ENCODE measurements around the gene SOCS2.
"Not testable (repeated sequence)": the region's sequence is repeated elsewhere in the genome, so short reads cannot be mapped to it uniquely, and the experiment has no call there.

SOCS2 gene

GRCh38 chr12:93624595-93625294 lies 52.3 kb downstream of the SOCS2 start:
- peak; percentile 56 for FAIRE-seq
- DNase-seq (ENCODE audit: insufficient read length) = no peak
- TF ChIP-seq POLR2A (IDR thresholded peaks at IDR 0.05; ENCODE audit: low read depth, low read length) (no peak), POLR2AphosphoS5 (IDR thresholded peaks at IDR 0.05; ENCODE audit: low read depth, low read length) (no peak)

- FAIRE-seq; DNase-seq (ENCODE audit: insufficient read length): not testable (repeated sequence)
Observed at GRCh38 chr12:93625295-93625645, 52.8 kb downstream of the SOCS2 start.

DNA sequence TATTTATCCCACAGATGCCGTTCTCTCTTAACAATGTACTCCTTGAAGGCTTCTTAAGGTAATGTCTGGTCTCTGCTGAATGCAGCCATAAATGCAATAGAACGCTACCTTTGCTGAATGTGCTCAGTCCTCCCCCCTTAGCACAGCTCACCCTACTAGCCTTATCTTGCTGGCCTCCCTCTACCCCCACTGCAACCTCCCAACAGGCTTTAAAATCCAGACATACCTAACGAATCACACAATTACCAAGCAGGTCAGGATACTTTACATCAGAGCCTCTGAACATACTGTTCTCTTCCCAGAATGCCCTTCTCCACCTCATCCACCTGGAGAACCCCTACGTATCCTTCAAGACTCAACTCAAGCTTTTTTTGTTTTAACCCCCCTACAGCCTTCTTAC lies 53.7 kb downstream of the SOCS2 start:
- FAIRE-seq (no peak), DNase-seq (ENCODE audit: insufficient read length) (no peak)
- TF ChIP-seq POLR2A (IDR thresholded peaks at IDR 0.05; ENCODE audit: low read depth, low read length) = no peak
- no peak for TF ChIP-seq TAF1 (IDR thresholded peaks at IDR 0.05; ENCODE audit: borderline replicate concordance, low read depth, low read length)
- no peak for TF ChIP-seq POLR2AphosphoS5 (IDR thresholded peaks at IDR 0.05; ENCODE audit: low read depth, low read length)

Measured in GM12892 (cell line).